Right renal pelvis (tissue), 4 donors: Measurements from ENCODE around the gene CHAF1B. TPM values are rescaled to one million over a fixed set of nuclear protein-coding genes. Genes with fewer than 3 reads are reported as not detected.
A peak's percentile ranks its signal among the peaks of the same experiment; 100 is the strongest.

Experiments used
- DNase-seq, 4 donors: peaks; one replicate each; pipeline ENCODE4 v3.0.0-alpha.2; 2013; ENCODE audit warnings: low read depth in 4 of 4, low spot score in 3 of 4, missing footprints in 1 of 4
- polyA plus RNA-seq, 4 donors: library from polyadenylated mRNA; unstranded; fragments of 120-200 nt; gene quantifications; one replicate each; pipeline ENCODE4 v1.2.1, GENCODE V29; 2013; ENCODE audit not compliant: insufficient read length in 4 of 4

The CHAF1B gene
- polyA plus RNA-seq, 4 donors: 6.9 to 10.2 (median 8.5) TPM

- no peak for DNase-seq
These were observed 38.7 kb downstream of the CHAF1B start for GRCh38 chr21:36423771-36424433.

- DNase-seq: no peak
These were observed 39.4 kb downstream of the CHAF1B start for GRCh38 chr21:36424592-36424991.

GRCh38 chr21:36425286-36425685 lies 40.1 kb downstream of the CHAF1B start:
- DNase-seq: no peak

- no peak for DNase-seq
These were observed 42.3 kb downstream of the CHAF1B start for GRCh38 chr21:36427502-36427901.

- DNase-seq: no peak
These were observed 43.7 kb downstream of the CHAF1B start for GRCh38 chr21:36428761-36429432.

- peak in 2 of 4 donors; percentile 31 to 57 for DNase-seq
These were observed 44.9 kb downstream of the CHAF1B start for GRCh38 chr21:36429947-36430546.

GRCh38 chr21:36430841-36431240 lies 45.6 kb downstream of the CHAF1B start:
- DNase-seq: no peak

- DNase-seq: no peak
These were observed 46.1 kb downstream of the CHAF1B start for GRCh38 chr21:36431252-36431651.

- no peak for DNase-seq
These were observed 48.0 kb downstream of the CHAF1B start for GRCh38 chr21:36433059-36433709.

GRCh38 chr21:36434144-36434543 lies 49.0 kb downstream of the CHAF1B start:
- DNase-seq: no peak

GRCh38 chr21:36436829-36437744 lies 51.9 kb downstream of the CHAF1B start:
- DNase-seq: no peak

- DNase-seq: no peak
These were observed 52.5 kb downstream of the CHAF1B start for GRCh38 chr21:36437745-36438128.

GRCh38 chr21:36441715-36442114 lies 56.5 kb downstream of the CHAF1B start:
- no peak for DNase-seq

- no peak for DNase-seq
These were observed 61.1 kb downstream of the CHAF1B start for GRCh38 chr21:36446301-36446700.

- no peak for DNase-seq
These were observed 65.3 kb downstream of the CHAF1B start for GRCh38 chr21:36450511-36450910.

- no peak for DNase-seq
These were observed 66.3 kb downstream of the CHAF1B start for GRCh38 chr21:36451506-36451905.

GRCh38 chr21:36452281-36452825 lies 67.2 kb downstream of the CHAF1B start:
- no peak for DNase-seq

- peak in 2 of 4 donors; percentile 43 for DNase-seq
These were observed 68.9 kb downstream of the CHAF1B start for GRCh38 chr21:36454093-36454531.

- no peak for DNase-seq
These were observed 69.5 kb downstream of the CHAF1B start for GRCh38 chr21:36454706-36455105.
